Measurements from ENCODE around the gene CEP162. TPM values are rescaled to one million over a fixed set of nuclear protein-coding genes. Genes with fewer than 3 reads are reported as not detected.

CEP162 gene, protein sequence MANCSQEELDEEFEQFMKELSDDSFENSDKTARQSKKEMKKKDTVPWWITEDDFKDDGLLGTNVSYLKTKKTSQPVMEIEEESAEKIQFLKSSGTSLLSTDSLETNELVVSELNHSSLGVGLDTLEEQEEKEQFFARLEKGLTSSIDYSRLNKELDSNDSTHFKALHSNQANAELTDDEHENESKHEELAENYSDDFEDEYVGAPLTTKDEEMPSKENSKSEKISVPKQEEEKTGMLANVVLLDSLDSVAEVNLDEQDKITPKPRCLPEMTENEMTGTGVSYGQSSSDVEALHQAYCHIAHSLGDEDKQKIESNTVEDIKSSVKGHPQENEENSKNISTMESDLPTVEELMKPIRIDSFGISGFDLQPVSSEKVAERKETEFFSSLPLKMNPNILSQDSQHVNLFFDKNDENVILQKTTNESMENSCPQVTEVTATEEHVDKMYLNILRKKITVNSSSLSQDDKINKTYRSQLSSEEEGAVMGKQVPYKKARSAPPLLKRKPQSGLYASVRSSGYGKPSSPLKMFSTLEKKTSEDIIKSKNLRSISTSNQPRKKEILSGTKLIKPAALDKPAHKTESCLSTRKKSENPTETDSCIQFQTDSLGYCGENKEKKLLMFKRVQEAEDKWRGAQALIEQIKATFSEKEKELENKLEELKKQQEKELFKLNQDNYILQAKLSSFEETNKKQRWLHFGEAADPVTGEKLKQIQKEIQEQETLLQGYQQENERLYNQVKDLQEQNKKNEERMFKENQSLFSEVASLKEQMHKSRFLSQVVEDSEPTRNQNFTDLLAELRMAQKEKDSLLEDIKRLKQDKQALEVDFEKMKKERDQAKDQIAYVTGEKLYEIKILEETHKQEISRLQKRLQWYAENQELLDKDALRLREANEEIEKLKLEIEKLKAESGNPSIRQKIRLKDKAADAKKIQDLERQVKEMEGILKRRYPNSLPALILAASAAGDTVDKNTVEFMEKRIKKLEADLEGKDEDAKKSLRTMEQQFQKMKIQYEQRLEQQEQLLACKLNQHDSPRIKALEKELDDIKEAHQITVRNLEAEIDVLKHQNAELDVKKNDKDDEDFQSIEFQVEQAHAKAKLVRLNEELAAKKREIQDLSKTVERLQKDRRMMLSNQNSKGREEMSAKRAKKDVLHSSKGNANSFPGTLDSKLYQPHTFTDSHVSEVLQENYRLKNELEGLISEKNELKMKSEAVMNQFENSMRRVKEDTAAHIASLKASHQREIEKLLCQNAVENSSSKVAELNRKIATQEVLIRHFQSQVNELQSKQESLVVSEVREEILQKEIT (N-terminal part only)
- total RNA-seq = 5.8 and 8.0 TPM in 2 replicates

DNA sequence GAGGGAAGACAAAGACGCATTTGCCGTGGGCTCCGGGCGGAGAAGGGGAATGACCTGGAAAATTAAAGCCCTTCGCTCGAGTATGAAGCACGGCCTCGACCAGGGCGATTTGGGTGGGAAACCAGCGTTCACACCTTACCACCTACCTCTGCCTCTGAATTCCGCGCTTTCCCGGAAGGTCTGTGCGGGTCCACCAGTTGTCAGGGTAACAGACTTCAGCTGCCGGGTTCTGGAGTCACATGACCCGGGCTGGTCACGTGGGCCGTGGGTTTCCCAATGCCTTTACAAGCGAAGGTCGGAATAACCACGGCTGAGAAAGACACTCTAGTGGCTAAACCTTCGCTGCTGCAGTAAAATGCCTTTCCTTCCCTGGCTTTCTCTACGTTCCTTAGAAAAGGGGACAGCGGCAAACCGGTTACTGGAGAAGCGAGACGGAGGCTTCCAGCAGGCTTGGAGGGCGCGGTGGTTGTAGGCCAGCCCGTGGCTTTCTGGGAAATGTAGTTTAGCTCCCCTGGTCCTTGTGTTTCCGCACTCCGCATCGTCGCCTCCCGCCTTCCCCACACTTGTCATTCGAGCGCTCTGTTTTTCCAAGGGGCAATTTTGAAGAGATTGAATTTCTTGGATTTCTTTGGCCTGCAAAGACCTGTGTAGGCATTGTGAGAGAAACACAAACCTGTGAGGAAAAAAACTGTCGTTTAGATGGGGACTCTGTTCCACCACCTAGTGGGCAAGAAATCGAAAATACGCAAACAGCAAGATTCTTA lies at the start of gene CEP162:
Gene CEP162 (minus strand): TSS at position 210 of the 764 bp plus-strand sequence. CDS start 1,250 bp downstream, outside the sequence.

Other genes with a start within 250 kb of the CEP162 start
- gene MRAP2, start 193.9 kb downstream of the CEP162 start, total RNA-seq = 0.28 and 0.65 TPM in 2 replicates

All from smooth muscle cell of bladder (primary cell).